NB4 (cell line): ENCODE measurements around the gene ST3GAL4.

ENCODE experiments used
- DNase-seq: peaks from one replicate; pipeline ENCODE4 v3.0.0; 2010; ENCODE audit warnings: low read depth
- H3K4me3 ChIP-seq: one replicate; pipeline ENCODE4 v1.5.1; 2011; ENCODE audit warnings: mild to moderate bottlenecking, low read depth, low read length, moderate library complexity
- CTCF ChIP-seq: IDR thresholded peaks from one replicate; pipeline ENCODE4 v1.5.1; 2012; ENCODE audit warnings: low read depth, low read length
- MAX ChIP-seq: IDR thresholded peaks from 2 replicates; pipeline ENCODE4 v1.6.1; 2011; ENCODE audit warnings: low read depth, low read length
- MYC ChIP-seq: IDR thresholded peaks from 2 replicates; pipeline ENCODE4 v1.6.1; 2011; ENCODE audit warnings: low read depth, low read length
- POLR2A ChIP-seq: IDR thresholded peaks from 2 replicates; pipeline ENCODE4 v1.6.1; 2011; ENCODE audit warnings: mild to moderate bottlenecking; ENCODE audit not compliant: insufficient read length; ENCODE audit errors: extremely low read depth

The ST3GAL4 gene

GRCh38 chr11:126413843-126414405, 58.4 kb downstream of the ST3GAL4 start:
- DNase-seq, result no peak
- TF ChIP-seq MYC (no peak), MAX (no peak), CTCF (no peak), POLR2A (no peak)
- no peak overlapping the region for H3K4me3 ChIP-seq

GRCh38 chr11:126414615-126415014, 59.1 kb downstream of the ST3GAL4 start:
- H3K4me3 ChIP-seq, result no peak overlapping the region
- DNase-seq, result no peak
- TF ChIP-seq MAX, result no peak
- TF ChIP-seq POLR2A, result no peak
- no peak for TF ChIP-seq MYC
- no peak for TF ChIP-seq CTCF

- DNase-seq, result no peak
- TF ChIP-seq MYC, result no peak
- TF ChIP-seq MAX, result no peak
- TF ChIP-seq POLR2A, result no peak
- TF ChIP-seq CTCF, result no peak
- no peak overlapping the region for H3K4me3 ChIP-seq
These were observed 59.6 kb downstream of the ST3GAL4 start for GRCh38 chr11:126415128-126415527.

- TF ChIP-seq MAX (no peak), POLR2A (no peak), CTCF (no peak), MYC (no peak)
- no peak for DNase-seq
- no peak overlapping the region for H3K4me3 ChIP-seq
These were observed 60.4 kb downstream of the ST3GAL4 start for GRCh38 chr11:126415669-126416420.

GRCh38 chr11:126416542-126417090, 61.1 kb downstream of the ST3GAL4 start:
- H3K4me3 ChIP-seq, result no peak overlapping the region
- TF ChIP-seq CTCF (no peak), POLR2A (no peak), MAX (no peak), MYC (no peak)
- DNase-seq, result no peak
